ENCODE results near the gene TPM4.
A peak's percentile ranks its signal among the peaks of the same experiment; 100 is the strongest.

Gene TPM4

DNA sequence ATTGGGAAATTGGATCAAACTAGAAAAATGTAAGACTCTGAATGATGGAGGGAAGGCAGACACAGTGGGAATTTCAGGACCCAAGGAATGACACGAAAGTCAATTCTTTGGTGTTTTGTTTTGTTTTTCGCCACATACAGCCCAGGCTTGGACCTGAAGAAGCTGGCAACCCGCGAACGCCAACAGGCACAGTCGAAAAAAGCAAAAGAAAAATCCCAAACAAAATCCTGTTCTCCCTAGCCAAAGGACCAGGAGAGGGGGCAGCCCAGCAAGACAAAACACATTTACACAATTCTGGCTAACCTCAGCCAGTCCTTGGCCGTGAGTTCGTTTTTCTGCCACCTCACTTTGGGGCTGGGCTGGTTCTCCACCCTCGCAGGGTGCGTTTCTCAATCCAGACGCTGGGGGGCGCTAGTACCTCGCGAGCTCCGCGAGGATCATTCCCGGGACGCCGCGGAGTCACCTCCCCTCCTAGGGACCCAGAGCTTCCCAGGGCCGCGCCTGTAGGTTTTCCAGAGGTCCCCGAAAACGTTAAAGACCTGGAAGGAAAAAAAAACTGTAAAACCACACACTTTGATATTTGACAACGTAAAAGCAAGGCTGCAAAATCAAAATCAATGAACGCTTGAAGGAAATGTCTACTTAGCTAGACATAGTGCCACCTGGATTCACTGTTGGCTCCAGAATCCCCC is 34.9 kb upstream of the TPM4 start:
- no peak for DNase-seq (ENCODE audit: low read depth, low spot score)

DNA sequence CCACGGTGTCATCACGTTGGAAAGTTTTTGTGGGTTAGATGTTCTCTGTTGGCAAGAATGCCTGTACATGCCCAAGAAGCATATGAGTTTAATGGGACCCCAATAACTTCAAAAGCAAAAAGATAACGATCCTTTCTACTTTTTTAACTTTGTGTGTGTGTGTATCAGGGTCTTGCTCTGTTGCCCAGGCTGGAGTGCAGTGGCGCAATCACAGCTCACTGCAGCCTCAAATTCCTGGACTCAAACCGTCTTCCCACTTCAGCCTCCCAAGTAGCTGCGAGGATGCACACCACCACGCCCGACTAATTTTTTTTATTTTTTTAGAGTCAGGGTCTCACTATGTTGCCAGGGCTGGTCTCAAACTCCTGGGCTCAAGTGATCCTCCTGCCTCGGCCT is 34.3 kb upstream of the TPM4 start:
- no peak for DNase-seq (ENCODE audit: low read depth, low spot score)
- no peak overlapping the region for H3K27ac ChIP-seq

More for the DNA sequence above, 34.9 kb upstream of the TPM4 start:
- H3K27ac ChIP-seq, result no peak overlapping the region

DNA sequence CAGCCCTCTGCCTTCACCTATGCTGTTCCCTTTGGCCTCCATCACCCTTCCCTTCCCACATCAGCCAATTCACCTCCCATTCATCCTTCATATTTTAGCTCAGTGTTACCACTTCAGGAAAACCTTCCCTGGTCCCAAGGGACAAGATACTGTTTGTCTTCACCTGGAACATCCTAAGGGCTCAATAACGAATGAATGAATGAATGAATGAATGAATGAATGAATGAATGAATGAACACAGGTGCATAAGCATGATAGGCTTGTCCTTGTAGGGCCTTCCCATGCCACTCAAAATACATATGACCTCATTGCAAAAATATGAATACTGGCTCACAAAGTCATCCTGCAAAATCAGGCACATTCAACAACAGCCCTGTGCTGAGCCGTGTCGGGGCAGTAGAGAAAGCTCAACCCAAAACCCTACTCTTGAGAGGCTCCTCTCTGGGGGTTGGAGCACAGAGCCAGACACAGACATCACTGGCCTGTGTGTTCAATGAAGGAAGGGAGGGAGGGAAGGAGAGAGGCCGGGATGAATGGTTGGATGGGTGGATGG is 33.7 kb upstream of the TPM4 start:
- DNase-seq (ENCODE audit: low read depth, low spot score), result no peak

DNA sequence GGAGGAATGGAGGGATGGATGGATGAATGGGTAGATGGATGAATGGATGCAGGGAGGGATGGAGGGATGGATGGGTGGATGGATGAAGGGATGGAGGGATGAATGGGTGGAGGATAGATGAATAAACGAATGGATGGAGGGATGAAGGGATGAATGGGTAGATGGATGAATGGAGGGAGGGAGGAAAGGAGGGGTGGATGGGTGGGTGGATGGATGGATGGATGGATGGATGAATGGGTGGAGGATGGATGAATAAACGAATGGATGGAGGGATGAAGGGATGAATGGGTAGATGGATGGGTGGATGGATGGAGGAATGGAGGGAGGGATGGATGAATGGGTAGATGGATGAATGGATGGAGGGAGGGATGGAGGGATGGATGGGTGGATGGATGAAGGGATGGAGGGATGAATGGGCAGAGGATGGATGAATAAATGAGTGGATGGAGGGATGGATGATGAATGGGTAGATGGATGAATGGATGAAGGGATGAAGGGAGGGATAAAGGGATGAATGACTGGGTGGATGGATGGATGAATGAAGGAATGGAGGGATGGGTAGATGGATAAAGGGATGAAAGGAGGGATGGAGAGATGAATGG is 33.0 kb upstream of the TPM4 start:
- H3K27ac ChIP-seq, result no peak overlapping the region
- no peak for DNase-seq (ENCODE audit: low read depth, low spot score)

More for the DNA sequence above, 33.7 kb upstream of the TPM4 start:
- no peak overlapping the region for H3K27ac ChIP-seq

DNA sequence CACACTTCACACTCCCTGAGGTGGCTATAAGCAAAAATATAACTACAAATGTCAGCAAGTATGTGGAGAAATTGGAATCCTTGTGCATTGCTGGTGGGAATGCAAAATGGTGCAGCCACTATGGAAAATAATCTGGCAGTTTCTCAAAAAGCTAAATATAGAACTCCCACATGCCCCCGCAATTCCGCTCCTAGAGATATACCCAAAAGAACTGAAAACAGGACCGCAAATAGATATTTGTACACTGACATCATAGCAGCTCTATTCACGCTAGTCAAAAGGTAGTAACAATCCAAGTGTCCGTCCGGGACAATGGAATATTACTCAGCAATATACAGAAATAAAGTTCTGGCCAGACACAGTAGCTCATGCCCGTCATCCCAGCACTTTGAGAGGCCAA is 31.5 kb upstream of the TPM4 start:
- no peak overlapping the region for H3K27ac ChIP-seq

DNA sequence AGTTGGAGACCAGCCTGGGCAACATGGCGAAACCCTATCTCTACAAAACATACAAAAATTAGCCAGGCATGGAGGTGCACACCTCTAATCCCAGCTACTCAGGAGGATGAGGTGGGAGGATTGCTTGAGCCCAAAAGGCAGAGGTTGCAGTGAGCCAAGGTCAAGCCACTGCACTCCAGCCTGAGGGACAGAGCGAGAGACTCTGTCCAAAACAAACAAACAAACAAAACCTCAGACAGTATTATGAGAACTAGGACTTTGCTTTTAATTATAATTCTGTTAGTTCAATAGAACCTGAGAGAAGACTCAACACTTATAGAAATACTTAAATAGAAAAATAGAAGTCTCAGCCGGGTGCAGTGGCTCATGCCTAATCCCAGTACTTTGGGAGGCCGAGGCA is 31.1 kb upstream of the TPM4 start:
- H3K27ac ChIP-seq, result no peak overlapping the region
- no peak for DNase-seq (ENCODE audit: low read depth, low spot score)

More for the DNA sequence above, 31.5 kb upstream of the TPM4 start:
- DNase-seq (ENCODE audit: low read depth, low spot score), result no peak

DNA sequence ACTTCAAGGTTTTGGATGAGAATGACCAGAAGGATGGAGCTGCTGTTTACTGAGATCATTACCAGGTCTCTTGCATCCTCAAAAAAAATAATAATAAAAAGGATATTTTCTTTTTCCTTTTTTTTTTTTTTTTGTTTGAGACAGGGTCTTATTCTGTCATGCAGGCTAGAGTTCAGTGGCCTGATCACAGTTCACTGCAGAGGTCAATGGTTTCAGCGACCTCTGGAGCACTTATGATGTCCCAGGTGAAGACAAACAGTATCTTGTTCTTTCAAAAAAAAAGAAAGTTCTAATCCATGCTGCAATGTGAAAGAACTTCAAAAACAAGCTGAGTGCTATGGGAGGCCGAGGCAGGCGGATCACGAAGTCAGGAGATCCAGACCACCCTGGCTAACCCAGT is 30.4 kb upstream of the TPM4 start:
- DNase-seq (ENCODE audit: low read depth, low spot score), result no peak
- H3K27ac ChIP-seq, result no peak overlapping the region

DNA sequence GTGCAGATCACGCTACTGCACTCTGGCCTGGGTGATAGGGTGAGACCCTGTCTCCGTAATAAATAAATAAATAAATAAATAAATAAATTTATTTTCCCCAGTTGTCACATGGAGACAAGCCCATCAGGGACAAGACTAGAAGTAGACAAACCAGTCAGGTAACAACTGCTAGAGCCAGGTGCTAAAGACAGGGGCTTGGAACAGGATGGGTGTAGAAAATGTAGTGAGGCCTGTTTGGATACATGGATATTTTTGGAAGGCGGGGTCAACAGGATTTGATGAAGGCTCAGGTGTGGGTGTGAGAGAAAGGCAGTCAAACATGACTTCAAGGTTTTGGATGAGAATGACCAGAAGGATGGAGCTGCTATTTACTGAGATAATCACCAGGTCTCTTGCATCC is 27.7 kb upstream of the TPM4 start:
- H3K27ac ChIP-seq, result no peak overlapping the region

DNA sequence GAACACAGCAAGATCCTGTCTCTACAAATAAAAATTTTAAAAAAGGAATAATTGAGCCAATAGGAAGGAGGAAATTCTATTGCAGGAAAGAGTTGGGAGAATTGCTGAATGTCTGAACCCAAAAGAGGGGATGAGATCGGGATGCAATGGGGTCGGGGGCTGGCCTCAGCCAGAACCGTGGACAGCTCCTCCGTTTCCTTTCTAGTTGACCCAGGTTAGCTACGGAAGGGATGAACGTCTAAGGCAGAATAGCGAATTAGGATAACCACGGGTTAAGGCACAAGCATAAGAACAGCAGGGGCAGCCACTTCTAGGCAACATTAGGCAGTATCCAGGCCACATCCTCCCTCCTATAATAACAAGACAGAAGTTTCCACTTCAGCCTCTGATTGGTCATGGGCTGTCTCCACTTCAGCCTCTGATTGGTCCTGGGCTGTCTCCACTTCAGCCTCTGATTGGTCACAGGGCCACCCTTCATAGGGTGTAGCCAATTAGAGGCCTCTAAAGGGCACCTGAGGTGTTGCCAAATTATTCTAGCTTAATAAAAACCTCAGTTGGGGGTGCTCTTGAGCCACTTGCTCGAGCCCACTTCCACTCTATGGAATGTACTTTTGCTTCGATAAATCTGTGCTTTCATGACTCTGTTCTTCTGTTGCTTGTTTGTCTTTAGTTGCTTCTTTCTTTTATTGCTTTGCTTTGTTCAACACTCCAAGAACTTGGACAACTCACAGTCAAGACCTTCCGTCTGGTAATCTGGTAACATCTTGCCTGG is 24.9 kb upstream of the TPM4 start:
- no peak for DNase-seq (ENCODE audit: low read depth, low spot score)
- no peak overlapping the region for H3K27ac ChIP-seq

More for the DNA sequence above, 27.7 kb upstream of the TPM4 start:
- DNase-seq (ENCODE audit: low read depth, low spot score), result no peak

DNA sequence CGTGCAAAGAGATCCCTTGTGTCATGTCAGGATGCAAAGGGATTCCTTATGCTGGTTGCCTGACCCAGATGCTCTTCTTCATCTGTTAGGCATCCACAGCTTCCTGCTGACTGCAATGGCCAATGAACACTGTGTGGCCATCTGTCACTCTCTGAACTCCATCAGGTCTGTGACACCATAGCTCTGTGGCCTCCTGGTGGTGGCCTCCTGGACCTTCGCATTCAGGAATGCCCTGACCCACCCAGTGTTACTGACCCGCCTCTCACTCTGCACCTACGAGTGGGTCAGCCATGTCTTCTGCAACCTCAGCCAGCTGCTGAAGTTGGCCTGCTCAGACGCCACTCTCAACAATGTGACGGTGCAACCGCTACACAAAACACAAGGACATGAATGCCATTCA is 23.9 kb upstream of the TPM4 start:
- no peak overlapping the region for H3K27ac ChIP-seq
- no peak for DNase-seq (ENCODE audit: low read depth, low spot score)

DNA sequence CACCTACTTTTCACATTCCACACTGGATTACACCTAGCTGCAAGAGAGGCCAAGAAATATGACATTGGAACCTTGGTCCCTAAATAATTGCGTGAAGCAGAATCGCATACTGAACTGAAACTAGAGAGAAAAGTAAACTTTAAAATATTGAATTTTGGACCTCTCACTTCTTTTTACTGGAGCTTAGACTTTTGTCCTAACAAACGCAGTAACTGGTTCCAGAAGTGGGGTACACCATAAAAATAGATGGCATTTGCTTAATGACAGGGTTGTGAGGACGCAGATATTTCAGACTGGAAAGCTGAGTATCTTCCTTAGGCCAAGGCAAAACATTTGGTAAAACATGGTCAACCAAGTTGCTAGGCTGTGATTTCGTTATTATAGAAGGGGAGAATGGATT is 19.2 kb upstream of the TPM4 start:
- DNase-seq (ENCODE audit: low read depth, low spot score), result no peak
- no peak overlapping the region for H3K27ac ChIP-seq

DNA sequence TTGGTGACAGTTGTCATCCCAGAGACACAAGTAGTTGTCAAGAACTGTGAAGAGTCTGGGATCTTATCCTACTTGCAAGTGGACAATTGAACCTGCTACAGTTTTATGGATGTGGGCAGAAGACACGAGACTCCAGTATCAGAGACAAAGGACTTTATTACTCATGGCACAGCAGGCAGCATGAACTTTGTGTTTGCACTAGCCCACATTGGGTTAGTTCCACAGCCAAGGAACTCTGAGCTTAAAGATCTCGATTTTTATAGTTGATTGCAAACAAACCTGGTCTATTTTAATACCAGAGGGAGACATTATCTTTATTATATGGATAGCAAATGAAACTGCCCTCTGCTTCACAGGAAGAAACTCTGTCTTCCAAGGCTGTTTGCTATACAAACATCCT is 16.0 kb upstream of the TPM4 start:
- DNase-seq (ENCODE audit: low read depth, low spot score), result no peak
- no peak overlapping the region for H3K27ac ChIP-seq

DNA sequence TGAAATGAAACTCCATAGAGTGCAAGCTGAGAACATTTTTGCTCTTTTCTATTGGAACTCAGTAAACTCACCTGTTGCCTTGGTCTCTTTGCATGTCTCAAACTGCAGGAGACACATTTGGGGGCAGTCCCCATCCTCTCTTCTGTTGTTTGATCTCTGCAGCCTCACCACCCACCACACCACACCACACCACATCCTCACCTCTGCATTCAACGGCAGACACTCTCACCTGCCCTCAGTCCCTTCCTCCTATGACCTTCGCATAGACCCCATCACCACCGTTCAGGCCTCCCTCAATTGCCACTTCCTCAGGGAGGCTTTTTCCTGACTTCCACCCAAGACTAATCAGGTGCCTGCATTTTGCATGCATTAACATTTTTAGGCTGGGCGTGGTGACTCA is 14.4 kb upstream of the TPM4 start:
- no peak for DNase-seq (ENCODE audit: low read depth, low spot score)
- no peak overlapping the region for H3K27ac ChIP-seq

DNA sequence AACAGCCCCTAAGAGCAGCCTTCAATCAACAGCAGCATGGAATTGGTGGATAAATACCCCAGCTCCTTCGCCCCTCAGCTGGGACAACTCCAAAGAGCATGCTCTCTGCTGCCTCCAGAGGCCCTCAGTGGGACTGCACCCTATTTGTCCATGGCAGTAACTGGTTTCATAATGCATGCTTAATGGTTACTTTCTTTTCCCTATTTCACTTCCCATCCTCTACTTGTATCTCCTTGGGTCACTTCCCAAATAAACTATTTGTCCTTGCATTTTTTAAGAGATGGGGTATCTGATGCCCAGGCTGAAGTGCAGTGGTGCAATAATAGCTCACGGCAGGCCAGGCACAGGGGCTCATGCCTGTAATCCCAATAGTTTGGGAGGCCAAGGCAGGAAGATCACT is 13.5 kb upstream of the TPM4 start:
- H3K27ac ChIP-seq, result no peak overlapping the region
- DNase-seq (ENCODE audit: low read depth, low spot score), result no peak

DNA sequence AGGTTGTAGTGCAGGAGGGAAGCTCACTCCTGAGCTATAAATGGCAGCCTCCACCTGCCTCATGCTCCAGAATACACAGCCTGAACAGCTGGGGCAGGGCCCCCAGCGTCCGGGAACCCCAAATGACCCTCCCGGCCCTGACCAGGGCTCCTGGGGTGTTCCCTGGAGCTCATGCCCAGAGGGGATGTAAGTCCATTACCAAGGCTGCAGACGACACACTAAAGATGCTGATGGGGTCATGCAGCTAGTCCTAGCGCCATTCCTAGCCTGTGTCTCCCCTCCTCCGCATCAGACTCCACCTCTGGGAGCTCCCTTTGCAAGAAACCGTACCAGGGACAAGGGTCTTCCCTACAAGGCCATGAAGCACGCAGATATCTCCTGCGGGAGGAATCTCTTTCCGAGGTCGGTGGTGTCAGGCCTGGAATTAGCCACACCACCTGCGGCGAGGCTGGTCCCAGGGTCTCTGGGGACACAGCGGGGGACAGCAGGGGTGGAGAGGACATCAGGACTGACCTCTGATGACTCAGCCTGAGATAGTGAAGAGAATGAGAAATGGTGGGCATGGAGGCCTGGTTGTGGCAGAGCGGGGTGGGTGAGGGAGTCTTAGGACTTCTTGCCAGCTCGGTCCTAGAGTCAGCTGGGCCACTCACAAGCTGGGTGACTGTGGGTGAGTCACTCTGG is 11.9 kb upstream of the TPM4 start:
- no peak for DNase-seq (ENCODE audit: low read depth, low spot score)
- H3K27ac ChIP-seq, result no peak overlapping the region

DNA sequence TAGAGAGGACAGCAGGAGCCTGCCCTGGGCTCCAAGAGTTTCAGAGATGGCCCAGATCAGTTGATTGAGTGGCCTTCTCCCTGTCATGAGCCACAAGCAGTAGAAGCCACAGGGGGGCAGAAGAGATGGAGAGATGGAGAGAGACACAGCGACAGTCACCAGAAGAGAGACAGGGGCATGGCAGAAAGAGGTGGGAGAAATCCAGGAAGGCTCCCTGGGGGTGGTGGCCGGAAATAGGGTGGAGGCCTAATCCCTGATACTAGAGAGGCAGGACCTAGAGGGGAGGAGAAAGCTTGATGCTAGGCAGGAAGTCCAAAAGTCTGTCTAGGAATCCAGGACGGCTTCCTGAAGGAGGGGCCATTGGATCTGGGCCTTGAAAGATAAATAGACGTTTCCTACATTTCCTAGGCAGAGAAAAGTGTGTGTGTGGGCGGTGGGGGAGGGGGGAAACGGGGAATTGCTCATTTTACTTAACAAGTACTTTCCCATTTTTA is 9.6 kb upstream of the TPM4 start:
- peak overlapping the region; percentile 99 for H3K27ac ChIP-seq
- DNase-seq (ENCODE audit: low read depth, low spot score), result no peak

DNA sequence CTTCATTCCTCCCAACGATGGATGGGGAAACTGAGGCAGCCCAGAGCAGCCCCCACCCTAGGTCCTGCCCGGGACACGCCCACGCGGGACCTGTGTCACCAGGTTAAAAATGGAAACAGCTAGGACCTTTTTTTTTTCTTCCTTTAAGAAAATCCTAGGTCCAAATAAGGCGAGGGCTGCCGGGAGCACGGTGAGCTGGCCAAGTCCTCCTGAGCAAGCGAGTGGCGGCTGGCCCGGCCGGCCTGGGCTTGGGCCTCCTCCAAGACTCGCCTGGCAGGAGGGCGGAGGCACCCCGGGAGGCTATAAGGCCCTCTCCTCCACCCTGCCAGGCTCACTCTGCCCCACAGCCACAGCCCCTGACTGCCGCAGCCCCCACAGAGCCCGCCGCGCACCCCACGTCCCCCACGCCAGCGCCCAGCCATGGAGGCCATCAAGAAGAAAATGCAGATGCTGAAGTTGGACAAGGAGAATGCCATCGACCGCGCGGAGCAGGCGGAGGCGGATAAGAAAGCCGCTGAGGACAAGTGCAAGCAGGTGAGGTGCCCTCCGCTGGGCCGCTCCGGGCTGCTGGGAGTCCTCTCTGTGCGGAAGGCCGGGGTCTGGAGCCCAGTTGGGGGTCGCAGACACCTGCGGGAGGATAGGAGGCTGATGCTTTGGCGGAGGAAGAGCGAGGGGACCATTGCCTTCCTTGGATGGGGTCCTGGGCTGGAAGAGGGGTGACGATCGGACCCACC is 8.9 kb upstream of the TPM4 start:
- DNase-seq (ENCODE audit: low read depth, low spot score), result peak; percentile 80
- H3K27ac ChIP-seq, result peak overlapping the region; percentile 99

DNA sequence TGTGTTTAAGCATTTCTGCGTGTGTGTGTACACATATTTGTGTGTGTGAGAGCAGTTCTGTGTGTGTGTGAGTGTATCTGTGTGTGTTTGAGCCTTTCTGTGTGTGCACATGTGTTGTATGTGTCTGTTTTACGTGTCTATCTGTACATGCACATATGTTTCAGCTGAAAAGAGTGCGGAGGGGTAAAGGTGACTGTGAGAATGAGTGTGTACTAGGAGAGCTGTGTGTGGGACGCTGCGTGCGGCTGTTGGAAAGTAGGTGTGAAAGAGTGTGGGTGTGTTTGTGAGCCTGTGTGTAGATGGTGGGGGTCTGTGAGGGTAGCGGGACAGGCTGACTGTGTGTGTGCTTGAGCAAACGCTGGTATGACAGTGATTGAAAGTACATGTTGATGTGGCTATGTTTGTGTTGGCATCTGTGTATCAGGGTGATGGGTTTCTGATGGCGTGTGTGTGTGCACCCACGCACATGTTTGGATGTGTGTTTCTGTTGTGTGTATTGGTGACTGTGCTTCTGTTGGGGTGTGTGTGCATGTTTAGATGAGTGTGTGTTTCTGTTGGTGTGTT is 7.5 kb upstream of the TPM4 start:
- H3K27ac ChIP-seq, result peak overlapping the region; percentile 99
- DNase-seq (ENCODE audit: low read depth, low spot score), result no peak

DNA sequence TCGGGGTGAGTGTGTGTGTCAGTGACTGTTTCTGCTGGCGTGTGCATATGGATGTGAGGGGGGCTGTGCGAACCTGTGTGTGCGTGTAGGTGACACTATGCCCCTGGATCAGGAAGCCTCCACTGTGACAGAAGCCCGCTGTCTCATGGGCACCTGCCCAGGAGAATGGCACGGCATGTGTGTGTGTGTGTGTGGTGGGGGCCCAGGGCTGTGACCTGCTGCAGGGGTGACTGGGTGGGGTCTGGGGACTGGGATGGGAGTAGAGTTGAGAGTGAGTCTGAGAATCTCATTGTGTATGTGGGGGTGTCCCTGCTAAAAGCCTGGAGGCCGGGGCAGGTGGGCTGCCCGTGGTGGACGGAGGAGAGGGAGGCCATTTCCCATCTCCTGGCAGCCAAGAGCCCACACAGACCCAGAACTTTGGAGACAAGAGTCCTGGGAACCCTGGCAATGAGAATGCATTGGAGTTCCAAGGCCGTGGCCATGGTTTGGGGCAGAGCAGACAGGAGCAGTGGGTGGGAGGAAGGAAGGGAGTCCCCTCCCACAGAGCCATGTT is 6.4 kb upstream of the TPM4 start:
- DNase-seq (ENCODE audit: low read depth, low spot score), result no peak
- H3K27ac ChIP-seq, result peak overlapping the region; percentile 99
